Left forelimb (tissue), 1 donor: ENCODE results near the gene TMEM150A.
A peak's percentile ranks its signal among the peaks of the same experiment; 100 is the strongest.
"Not testable (repeated sequence)": the region's sequence is repeated elsewhere in the genome, so short reads cannot be mapped to it uniquely, and the experiment has no call there.

Experiments
- DNase-seq: peaks from one replicate; pipeline ENCODE4 v3.0.0-alpha.2; 2018; ENCODE audit warnings: low spot score

TMEM150A gene

GRCh38 chr2:85611705-85612587, 9.4 kb upstream of the TMEM150A start, which contains the start of gene C2orf68:
TSS of gene C2orf68 (minus strand) at chr2:85612066. CDS start at chr2:85611984, 82 bp downstream.
- peak; percentile 96 for DNase-seq

- DNase-seq: no peak
Measured at GRCh38 chr2:85611217-85611704, 8.8 kb upstream of the TMEM150A start.

GRCh38 chr2:85607268-85608215, 5.0 kb upstream of the TMEM150A start:
- no peak for DNase-seq

DNA sequence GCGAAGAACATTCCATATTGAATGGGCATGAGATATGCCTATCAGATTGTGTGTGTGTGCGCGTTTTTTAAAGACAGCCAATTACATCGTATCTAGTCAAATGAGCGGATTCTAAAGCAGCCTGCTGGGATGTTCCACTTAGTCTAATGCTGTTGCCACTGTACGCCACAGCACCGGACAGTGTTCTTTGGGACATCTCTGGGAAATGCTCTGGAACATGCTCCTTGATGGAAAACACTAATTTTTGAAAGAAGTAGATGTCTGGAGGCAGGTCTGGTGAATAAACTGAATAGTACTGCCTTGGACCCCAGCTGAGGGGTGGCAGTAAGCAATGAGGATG, 3.6 kb upstream of the TMEM150A start:
- DNase-seq: no peak

- DNase-seq: no peak
Measured at GRCh38 chr2:85605406-85606115, 3.1 kb upstream of the TMEM150A start.

DNA sequence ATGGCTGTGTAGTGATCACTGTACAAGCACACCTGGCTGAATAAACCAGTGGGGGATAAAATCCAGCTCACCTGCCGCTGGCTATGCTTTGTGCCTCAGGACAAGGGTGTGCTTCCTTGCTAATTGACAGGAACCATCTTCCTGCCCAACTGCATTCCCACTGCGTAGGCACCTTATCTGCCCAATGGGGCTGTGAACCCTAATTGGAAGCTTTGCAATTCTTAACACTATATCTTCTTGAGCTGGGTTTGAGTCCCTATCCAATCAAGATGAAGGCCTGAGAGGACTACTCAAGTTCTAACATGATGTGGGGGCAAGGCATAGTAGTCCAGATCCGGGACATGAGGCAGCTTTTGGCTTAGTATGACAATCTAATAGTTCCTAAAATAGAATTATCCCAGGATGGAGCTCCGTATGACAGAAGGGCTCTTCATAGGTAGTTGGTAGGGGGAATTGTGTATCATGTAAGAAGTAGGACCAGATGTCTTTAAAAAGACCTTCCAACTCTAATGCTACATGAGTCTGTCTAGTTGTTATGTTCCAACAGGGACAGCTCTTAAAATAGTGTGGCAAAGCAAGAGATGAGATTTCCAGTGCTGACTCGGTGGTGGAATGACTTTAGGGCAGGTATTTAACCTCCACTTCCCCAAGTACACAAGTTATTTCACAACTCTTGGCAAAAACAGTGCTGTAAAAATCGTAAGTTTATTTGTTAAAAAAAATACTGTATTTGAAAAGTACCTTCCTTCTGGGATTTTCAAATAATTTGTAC, 2.3 kb upstream of the TMEM150A start:
- DNase-seq: no peak

DNA sequence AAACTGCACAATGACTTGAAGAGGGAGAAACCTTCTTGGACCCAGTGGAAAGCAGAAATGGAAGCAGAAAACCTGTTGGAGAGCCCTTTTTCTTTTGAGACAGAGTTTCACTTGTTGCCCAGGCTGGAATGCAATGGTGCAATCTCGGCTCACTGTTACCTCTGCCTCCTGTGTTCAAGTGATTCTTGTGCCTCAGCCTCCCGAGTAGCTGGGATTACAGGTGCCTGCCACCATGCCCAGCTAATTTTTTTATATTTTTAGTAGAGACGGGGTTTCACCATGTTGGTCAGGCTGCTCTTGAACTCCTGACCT, 1.6 kb upstream of the TMEM150A start:
- DNase-seq: not testable (repeated sequence)

DNA sequence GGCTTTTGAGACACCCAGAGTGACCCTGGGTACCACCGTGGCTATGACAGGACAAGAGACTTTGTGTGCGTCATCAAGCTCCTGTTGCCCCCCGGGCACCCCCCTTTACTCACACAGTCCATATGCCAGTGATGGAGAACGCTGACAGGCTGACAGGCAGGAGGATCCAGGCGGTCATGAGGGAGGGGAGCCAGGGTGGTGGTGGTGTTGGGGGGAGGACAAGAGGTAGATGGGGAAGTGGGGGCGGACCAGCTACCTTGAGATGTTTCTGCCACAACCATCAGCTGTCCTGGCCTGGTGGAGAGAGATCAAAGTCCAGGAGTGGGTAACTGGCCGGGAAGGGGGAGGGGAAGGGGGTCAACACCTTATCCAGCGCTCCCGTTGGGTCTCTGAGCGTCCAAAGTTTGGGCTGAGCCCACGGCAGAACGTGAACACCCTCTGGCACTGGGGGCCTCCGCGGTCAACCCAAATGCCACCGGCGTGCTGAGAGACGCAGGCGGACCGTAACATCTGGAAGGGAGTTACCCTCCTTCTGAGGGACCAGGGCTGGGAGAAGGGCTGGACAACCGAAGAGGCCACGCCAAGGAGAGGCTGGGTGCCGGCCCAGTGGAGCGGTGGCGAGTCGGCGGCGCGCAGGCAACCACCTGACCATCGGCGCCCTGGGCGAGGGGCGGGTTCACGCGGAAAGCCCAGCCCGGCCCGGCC, 575 bp downstream of the TMEM150A start:
- DNase-seq: no peak

GRCh38 chr2:85600951-85601770, 1.3 kb downstream of the TMEM150A start:
- no peak for DNase-seq

- no peak for DNase-seq
Measured at GRCh38 chr2:85600235-85600575, 2.3 kb downstream of the TMEM150A start.

DNA sequence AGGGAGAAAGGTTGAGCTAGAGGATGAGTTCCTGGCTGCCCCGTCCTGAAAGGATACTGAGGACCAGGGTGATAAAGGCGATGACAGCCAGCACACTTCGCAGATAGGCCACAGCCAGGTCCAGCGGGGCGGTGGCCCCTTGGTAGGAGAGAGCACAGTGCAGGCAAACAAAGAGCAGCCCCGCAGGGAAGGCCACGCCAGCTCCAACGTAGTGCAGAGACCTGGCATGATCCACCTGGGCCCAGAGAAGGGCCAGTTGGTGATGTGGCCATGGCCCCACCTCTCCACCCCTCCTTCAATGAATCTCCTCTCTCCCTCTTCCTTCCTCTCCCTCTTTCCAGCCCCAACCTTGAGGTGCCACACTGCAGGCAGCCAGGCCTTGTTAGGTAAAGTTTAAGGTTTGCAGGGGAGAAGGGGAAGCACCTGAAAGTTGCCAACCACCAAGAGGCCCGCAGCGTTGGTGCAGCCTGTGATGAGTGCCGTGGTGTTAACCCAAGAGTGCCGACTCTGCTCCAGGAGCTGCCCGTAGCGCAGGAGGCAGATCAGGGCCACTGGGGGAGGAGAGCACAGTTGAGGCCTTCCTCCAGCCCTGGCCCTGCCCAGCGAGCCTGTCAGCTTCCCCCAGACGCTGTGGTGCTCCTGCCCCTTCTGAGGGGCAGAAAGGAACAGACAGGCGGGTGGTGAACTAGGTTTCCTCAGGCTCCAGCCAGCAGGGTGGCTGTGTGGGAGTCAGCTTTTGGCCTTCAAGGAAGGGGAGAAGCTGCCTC, 2.8 kb downstream of the TMEM150A start:
- no peak for DNase-seq

DNA sequence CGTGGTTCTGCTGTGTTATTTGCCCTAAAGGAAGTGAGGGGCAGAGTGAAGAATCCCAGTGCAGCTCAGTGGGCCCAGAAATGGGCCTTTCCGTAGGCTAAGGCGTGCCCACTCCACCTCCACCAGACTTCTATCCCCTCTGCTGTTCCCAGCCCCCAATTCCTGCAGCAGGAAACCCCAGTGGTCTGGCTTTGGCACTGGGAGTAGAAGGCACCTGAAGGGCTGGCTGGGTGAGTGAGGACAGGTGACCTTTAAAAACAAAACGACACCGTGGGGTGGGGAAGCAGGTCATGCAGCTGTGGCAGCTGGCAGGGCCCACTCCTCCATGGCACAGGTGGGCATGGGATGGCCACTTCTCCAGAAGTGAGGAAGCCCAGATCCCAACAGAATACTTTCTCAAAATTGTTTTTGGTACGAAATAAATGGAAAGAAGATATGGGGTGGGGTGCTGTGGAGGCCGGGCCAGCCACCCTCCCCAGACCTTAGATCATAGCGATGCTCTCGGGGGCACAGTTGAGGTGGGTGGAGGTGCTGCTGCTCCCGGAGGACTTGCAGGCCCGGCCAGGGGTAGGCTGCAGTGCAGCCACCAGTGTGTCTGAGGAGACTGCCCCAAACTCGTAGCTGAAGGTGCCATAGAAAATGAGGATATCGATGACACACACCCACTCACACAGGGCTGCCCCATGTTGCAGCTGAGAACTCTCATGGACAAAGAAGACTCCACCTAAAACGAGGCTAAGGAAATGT, 3.7 kb downstream of the TMEM150A start:
- no peak for DNase-seq

GRCh38 chr2:85597241-85597640, 5.3 kb downstream of the TMEM150A start:
- DNase-seq: no peak

DNA sequence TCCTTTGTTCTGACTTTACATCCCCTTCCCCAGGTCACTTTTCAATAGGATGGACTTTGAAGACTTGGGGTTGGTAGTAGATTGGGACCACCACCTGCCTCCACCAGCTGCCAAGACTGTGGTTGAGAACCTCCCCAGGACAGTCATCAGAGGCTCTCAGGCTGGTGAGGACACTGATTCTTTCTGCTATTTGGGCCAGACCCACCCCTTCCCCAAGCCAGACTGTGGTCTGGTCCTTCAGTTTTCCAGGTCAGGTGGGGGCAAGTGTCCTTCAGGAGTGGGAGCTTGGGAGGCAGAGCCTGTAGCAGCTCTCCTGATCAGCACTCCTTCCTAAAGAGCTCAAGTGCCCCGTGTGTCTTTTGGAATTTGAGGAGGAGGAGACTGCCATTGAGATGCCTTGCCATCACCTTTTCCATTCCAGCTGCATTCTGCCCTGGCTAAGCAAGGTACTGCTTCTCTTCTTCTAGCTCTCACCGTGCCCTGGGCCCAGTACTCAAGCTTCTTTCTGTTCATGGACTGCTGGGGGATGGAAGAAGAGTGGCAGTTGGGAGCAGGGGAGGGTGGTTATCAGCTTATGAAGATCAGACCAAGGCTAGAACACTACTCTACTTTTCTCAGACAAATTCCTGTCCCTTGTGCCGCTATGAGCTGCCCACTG, 5.9 kb downstream of the TMEM150A start:
- DNase-seq: no peak

GRCh38 chr2:85596026-85596333, 6.5 kb downstream of the TMEM150A start:
- DNase-seq: no peak

DNA sequence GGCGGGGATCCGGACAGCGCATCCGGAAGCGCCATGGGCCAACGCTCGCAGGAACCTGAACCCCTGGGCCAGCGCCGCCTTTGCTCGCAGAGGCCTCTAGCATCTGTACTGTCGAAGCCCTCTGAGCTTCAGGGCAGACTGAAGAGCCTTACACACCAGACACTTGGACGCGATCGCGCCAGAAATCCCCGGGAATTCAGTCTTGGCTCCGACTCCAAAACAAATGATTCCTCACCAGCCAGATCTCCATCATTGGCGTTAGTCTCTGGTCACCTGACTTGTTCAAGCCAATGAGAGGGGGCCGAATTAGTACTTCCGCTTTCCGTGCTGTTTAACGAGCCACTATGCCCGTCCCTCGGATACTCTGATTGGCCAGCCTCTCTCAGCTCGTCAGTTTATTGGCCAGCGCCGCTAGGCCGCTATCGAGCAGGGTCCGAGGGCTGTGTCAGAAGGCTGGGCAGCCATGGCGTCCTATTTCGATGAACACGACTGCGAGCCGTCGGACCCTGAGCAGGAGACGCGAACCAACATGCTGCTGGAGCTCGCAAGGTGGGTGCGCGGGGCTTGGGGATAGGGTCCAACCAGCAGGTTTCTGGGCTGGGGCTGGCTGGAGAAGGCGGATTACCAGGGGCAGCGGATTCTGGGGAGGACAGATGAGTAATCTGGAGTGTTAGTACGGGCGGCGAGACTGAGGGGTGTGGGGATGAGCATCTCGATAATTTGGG, 7.0 kb downstream of the TMEM150A start, which contains the start of gene RNF181:
Gene RNF181, plus strand, starts transcription at position 445 of the 725 bp plus-strand sequence. Its CDS starts 19 bp downstream, at position 464.
- DNase-seq: peak; percentile 93

DNA sequence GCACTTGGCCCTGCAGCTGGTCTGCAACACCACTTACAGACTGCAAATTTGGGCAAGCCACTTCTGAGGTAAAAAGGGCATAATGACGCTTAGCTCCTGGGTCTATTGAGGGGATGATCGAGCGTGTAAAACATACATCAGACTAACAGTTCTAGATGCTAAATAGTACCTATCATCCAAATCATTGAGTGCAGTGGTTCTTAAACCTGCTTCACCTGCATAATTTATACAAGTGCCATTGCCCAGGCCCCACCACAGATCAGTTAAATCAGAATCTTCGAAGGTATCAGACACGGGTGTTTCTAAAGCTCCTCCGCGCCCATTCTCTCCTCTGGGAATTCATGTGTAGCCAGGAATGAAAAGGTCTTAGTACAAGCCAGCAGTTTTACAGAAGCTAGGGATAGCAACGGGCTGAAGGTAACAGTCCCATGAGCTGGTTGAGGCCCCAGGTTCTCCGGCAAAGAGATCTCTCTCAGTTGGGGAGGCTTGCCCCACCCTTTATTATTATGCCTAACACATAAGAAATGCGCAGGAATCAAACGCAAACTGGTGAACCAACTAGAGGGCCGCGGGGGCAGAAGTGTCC, 7.7 kb downstream of the TMEM150A start:
- DNase-seq: no peak
